Testis (tissue), 3 donors: ENCODE measurements around the gene CBFA2T3. TPM values are rescaled to one million over a fixed set of nuclear protein-coding genes. Genes with fewer than 3 reads are reported as not detected.

Experiments
- DNase-seq: peaks from one replicate; pipeline ENCODE4 v3.0.0-alpha.2; 2019
- H3K27ac ChIP-seq, 2 donors: fragments of 200-600 bp; sonication (generic); one replicate each; pipeline ENCODE4 v1.5.1; 2019
- H3K27me3 ChIP-seq: fragments of 200-600 bp; sonication (generic); one replicate; pipeline ENCODE4 v1.5.1; 2019
- H3K36me3 ChIP-seq: fragments of 200-600 bp; sonication (generic); one replicate; pipeline ENCODE4 v1.5.1; 2017; ENCODE audit warnings: low read depth; ENCODE audit errors: missing control alignments
- H3K4me1 ChIP-seq: fragments of 200-600 bp; sonication (generic); one replicate; pipeline ENCODE4 v1.5.1; 2019
- H3K4me3 ChIP-seq, 2 donors: fragments of 200-600 bp; sonication (generic); one replicate each; pipeline ENCODE4 v1.5.1; 2017 to 2019
- H3K9me3 ChIP-seq: fragments of 200-600 bp; sonication (generic); one replicate; pipeline ENCODE4 v1.5.1; 2017
- POLR2A ChIP-seq: fragments of 450-650 bp; IDR thresholded peaks from one replicate; pipeline ENCODE4 v1.6.1; 2017; ENCODE audit warnings: antibody characterized with exemption, mild to moderate bottlenecking, moderate library complexity
- WGBS, 2 donors: methylation state at CpG; one replicate each; pipeline ENCODE4 v1.1.5; 2018; 5-methylcytosine and 5-hydroxymethylcytosine counted together
- intact Hi-C: fragments of 100-400 bp; cut with DNase I; formaldehyde crosslinking; loops from one replicate; pipeline ENCODE4 v1.15.1; 2023; ENCODE audit warnings: low total_unique reads
- polyA plus RNA-seq: library from polyadenylated mRNA; stranded (reverse); fragments of 350-450 nt; fragmentation: Illumina TruSeq; extraction: RNeasy Lipid Tissue Mini Kit (QIAGEN cat#74804); gene quantifications from one replicate; pipeline ENCODE4 v1.2.3, GENCODE V29; 2014; ENCODE audit warnings: low read depth, low replicate concordance; ENCODE audit not compliant: insufficient read depth
- total RNA-seq, 2 donors: library from RNA; depleted of rRNA; stranded (reverse); fragments of >200 nt; gene quantifications; one replicate each; pipeline ENCODE4 v1.2.3, GENCODE V29; 2016
- TF ChIP-seq, protein P1 (sequence below), 3 experiments: fragments of 450-650 bp in 2 of 3; fragments of 200-600 bp in 1 of 3; sonication (generic) in 1 of 3; IDR thresholded peaks; one replicate each; pipeline ENCODE4 v1.5.1; 2016 to 2019; ENCODE audit warnings: antibody characterized with exemption in 3 of 3, mild to moderate bottlenecking in 2 of 3, moderate library complexity in 1 of 3

CBFA2T3 gene
- total and polyA plus RNA-seq, 3 donors from 2014 or later: 7.1 to 11.9 (median 9.2) TPM

GRCh38 chr16:88956546-88957432, 20.2 kb downstream of the CBFA2T3 start:
- Histone ChIP-seq H3K9me3 (no peaks in the 10 kb centered on the region), H3K27me3 (no peaks in the 10 kb centered on the region), H3K36me3 (no peaks in the 10 kb centered on the region), H3K4me3 (no peak overlapping the region), H3K27ac (no peak overlapping the region), H3K4me1 (no peaks in the 10 kb centered on the region)
- no peak for DNase-seq
- no peak for TF ChIP-seq POLR2A
- TF ChIP-seq, protein P1, sequence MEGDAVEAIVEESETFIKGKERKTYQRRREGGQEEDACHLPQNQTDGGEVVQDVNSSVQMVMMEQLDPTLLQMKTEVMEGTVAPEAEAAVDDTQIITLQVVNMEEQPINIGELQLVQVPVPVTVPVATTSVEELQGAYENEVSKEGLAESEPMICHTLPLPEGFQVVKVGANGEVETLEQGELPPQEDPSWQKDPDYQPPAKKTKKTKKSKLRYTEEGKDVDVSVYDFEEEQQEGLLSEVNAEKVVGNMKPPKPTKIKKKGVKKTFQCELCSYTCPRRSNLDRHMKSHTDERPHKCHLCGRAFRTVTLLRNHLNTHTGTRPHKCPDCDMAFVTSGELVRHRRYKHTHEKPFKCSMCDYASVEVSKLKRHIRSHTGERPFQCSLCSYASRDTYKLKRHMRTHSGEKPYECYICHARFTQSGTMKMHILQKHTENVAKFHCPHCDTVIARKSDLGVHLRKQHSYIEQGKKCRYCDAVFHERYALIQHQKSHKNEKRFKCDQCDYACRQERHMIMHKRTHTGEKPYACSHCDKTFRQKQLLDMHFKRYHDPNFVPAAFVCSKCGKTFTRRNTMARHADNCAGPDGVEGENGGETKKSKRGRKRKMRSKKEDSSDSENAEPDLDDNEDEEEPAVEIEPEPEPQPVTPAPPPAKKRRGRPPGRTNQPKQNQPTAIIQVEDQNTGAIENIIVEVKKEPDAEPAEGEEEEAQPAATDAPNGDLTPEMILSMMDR (IDR thresholded peaks at IDR 0.05): no peak
- 78 to 81% methylated on average over 6 to 33 of the region's 33 CpGs for WGBS, 2 donors
- intact Hi-C loops: no loop called here

GRCh38 chr16:88955906-88956305, 21.1 kb downstream of the CBFA2T3 start:
- DNase-seq: no peak
- TF ChIP-seq, protein P1 (IDR thresholded peaks at IDR 0.05): no peak
- no peak for TF ChIP-seq POLR2A
- H3K27me3 ChIP-seq: no peaks in the 10 kb centered on the region
- intact Hi-C loops: no loop called here
- no peaks in the 10 kb centered on the region for H3K4me1 ChIP-seq
- H3K9me3 ChIP-seq: no peaks in the 10 kb centered on the region
- H3K27ac ChIP-seq: no peak overlapping the region
- 86% methylated on average over 13 to 14 of the region's 14 CpGs for WGBS, 2 donors
- H3K4me3 ChIP-seq: no peak overlapping the region
- H3K36me3 ChIP-seq: no peaks in the 10 kb centered on the region

- intact Hi-C loops: no loop called here
- Histone ChIP-seq H3K36me3 (no peaks in the 10 kb centered on the region), H3K4me3 (no peak overlapping the region), H3K27ac (no peak overlapping the region), H3K9me3 (no peaks in the 10 kb centered on the region), H3K27me3 (no peaks in the 10 kb centered on the region), H3K4me1 (no peaks in the 10 kb centered on the region)
- WGBS, 2 donors: 65 to 74% methylated on average over 23 to 28 of the region's 28 CpGs
- TF ChIP-seq, protein P1 (IDR thresholded peaks at IDR 0.05): no peak
- TF ChIP-seq POLR2A: no peak
- no peak for DNase-seq
Observed at GRCh38 chr16:88953003-88953690, 23.9 kb downstream of the CBFA2T3 start.

- no peak overlapping the region for H3K27ac ChIP-seq
- no peak for DNase-seq
- H3K4me1 ChIP-seq: no peaks in the 10 kb centered on the region
- H3K9me3 ChIP-seq: no peaks in the 10 kb centered on the region
- intact Hi-C loops: no loop called here
- 66 to 100% methylated on average over 1 to 11 of the region's 11 CpGs for WGBS, 2 donors
- H3K27me3 ChIP-seq: no peaks in the 10 kb centered on the region
- H3K4me3 ChIP-seq: no peak overlapping the region
- TF ChIP-seq, protein P1 (IDR thresholded peaks at IDR 0.05): no peak
- H3K36me3 ChIP-seq: no peaks in the 10 kb centered on the region
Observed at GRCh38 chr16:88951989-88952388, 25.0 kb downstream of the CBFA2T3 start.
